IPS DF 4.7 (cell line): ENCODE results near the gene EPC2.
"Not testable (repeated sequence)": the region's sequence is repeated elsewhere in the genome, so short reads cannot be mapped to it uniquely, and the experiment has no call there.

Experiments
- DNase-seq: peaks from one replicate; pipeline ENCODE4 v3.0.0-alpha.2; 2013; ENCODE audit warnings: low spot score; ENCODE audit errors: extremely low read depth

Gene EPC2

DNA sequence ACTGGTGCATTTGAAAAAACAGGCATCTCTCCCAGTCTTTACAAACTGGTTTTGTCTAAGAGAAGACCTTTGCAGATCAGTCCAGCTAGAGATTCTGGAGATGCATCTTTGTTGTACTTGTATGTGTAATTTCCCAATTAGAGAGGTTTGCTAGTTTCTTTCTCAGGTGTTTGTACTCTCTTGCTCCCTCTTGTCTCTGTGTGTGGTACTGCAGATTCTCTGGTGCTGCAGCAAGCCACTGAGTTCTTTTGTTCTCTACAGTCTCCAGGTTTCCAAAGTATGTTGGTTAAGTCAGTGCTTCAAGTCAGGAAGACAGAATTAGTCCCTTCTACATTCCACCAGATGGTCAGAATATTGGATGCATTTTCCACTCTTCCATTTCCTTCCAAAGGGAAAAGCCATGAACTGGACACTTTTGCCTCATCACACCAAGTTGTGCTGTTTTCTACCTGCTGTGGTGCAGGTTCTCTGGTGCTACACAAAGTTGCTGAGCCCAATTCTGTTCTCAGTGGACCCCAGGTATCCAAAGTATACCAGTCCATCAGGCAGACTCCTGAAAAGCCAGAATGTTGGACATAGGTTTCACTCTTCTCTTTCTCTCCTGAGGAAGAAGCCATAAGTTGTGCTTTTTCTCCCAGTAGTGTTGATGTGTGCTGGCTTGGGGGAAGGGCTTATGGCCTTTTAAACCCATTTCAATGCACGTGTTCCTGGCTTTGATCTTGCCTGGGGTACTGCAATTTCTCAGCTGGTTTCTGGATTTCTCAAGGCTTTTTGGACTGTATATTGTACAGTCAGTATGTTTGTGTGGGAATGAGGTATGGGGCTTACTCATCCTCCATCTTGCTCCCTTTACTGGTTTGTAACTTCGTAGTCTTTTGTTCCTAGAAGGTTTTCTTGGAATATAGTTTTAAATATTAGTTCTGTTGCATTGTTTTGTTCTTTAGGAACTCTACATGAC is 29.8 kb downstream of the EPC2 start:
- peak; percentile 62 for DNase-seq

DNA sequence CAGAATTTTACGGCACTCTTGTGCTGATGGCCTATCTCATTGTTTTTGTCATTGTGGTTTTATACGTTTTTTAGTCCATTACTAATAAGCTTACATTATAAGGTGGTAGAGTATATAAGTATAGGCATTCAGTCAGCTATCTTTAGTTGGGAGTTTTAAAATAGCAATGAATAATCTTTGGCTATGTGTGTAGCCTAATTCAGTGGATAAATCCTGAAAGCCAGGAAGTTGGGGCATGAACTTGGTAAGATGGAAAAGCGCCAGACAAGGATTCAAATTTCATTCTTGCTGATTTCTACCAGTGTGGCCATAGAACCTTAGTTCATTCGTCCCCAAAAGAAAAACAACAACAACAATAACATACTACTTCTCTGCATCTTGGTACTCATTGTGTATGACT is 31.2 kb downstream of the EPC2 start:
- no peak for DNase-seq

DNA sequence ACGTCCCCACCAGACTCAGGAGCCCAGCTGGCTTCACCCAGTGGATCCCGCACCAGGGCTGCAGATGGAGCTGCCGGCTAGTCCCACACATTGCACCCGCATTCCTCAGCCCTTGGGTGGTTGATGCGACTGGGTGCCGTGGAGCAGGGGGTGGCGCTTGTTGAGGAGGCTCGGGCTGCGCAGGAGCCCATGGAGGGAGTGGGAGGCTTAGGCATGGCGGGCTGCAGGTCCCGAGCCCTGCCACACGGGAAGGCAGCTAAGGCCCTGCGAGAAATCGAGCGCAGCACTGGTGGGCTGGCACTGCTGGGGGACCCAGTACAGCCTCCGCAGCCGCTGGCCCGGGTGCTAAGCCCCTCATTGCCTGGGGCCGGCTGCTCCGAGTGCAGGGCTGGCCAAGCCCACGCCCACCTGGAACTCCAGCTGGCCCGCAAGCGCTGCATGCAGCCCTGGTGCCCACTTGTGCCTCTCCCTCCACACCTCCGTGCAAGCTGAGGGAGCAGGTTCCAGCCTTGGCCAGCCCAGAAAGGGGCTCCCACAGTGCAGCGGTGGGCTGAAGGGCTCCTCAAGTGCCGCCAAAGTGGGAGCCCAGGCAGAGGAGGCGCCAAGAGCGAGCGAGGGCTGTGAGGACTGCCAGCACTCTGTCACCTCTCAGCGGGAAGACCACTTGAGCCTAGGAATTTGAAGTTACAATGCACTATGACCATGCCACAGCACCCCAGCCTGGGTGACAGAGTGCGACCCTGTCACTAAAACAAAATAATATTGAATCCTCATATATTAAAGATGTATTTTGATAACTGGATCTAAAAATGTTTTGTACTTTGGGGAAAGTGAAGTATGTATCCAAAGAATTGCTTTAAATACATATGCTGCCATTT is 34.0 kb downstream of the EPC2 start:
- DNase-seq: not testable (repeated sequence)

DNA sequence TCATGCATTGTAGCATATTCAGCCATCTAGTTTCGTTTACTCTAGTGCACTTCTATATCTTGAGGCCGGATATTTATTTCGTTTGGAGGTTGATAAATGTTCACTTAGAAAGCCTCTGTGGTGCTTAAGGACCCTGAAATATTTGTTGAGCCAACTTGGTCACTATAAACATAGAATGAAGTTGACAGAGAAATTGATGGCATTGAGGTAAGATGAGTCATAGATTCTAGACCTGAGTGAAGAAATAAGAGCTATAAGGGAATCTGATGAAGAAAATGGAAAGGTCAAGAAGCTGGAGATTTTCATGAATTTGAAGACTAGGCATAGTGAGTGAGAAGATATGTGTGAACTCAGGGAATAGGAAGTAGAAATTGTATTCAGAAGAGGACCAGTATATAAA is 35.9 kb downstream of the EPC2 start:
- DNase-seq: no peak

DNA sequence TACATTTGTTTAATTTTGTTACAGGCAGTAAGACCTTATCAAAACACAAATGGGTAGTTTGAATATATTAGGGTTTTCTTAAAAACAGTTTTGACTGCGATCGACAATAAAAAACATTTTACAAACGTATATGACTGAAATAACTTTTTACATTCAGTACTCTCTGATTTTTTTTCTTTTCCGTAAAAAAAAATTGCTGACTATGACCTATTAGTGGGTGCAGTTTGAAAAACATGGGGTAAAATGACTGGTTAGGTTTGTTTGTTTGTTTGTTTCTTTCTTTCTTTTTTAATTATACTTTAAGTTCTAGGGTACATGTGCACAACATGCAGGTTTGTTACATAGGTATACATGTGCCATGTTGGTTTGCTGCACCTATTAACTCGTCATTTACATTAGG is 36.9 kb downstream of the EPC2 start:
- DNase-seq: no peak

DNA sequence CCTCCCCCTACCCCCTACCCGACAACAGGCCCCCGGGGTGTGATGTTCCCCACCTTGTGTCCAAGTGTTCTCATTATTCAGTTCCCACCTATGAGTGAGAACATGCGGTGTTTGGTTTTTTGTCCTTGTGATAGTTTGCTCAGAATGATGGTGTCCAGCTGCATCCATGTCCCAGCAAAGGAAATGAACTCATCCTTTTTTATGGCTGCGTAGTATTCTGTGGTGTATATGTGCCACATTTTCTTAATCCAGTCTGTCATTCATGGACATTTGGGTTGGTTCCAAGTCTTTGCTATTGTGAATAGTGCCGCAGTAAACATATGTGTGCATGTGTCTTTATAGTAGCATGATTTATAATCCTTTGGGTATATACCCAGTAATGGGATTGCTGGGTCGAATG is 37.3 kb downstream of the EPC2 start:
- not testable (repeated sequence) for DNase-seq

DNA sequence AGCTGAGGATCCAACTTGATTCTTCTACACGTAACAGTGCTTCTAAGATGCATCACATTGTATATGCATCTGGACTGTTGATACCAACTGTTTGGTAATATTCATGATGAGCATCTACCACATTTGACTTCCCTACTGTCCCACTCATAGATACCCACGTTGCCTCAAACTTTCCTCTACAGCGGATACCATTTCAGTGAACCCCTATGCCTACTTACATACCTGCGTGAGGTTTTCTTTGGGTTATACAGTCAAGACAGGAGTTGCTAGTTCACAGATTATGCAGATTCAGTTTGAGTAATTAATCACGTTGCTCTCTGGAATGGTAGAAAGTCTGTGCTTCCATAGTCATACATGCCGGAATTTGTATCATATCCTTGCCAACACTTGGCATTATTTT is 40.0 kb downstream of the EPC2 start:
- no peak for DNase-seq

DNA sequence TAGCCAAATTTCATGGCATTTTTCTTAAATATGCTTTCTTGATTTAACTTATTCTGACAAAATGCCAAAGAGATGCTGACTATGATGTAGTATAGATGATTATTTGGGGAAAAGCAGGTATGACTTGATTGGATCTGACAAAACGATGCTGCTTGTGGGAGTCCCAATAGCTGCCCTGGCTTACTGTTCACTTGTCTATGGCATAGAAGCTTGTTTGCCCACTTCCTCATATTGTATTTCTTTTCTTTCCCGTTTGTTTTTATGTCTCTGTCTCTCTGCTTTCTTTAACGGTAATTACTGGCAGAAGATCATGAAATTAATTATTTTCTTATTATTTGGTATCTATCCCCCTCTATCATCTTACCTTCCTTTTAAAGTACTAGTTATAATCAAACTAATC is 43.0 kb downstream of the EPC2 start:
- DNase-seq: no peak

DNA sequence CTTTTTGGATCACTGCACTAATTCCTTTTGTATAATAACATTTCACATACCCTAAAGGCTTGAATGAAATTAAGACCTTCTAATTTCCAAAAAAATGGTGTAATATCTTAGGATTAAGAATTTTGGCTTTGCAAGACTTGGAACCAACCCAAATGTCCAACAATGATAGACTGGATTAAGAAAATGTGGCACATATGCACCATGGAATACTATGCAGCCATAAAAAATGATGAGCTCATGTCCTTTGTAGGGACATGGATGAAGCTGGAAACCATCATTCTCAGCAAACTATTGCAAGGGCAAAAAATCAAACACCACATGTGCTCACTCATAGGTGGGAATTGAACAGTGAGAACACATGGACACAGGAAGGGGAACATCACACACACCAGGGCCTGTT is 43.5 kb downstream of the EPC2 start:
- DNase-seq: not testable (repeated sequence)

DNA sequence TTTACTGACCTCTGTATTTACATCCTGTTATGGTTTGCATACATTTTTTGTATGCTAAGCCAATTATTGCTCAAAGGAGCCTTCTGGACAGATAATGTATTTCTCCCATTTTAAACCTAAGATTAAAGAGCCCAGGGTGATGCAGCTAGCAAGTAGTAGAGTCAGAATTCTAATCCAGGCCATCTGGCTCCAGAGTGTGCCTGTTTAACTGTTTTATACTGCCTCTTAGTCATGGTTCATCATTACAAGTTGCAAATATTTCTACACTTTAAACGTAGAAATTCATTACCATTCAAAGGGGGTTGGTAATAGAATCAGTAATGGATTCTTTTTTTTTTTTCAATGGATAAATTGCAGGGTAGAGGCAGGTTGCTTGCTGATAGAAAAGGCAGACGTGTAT is 52.4 kb downstream of the EPC2 start:
- no peak for DNase-seq

DNA sequence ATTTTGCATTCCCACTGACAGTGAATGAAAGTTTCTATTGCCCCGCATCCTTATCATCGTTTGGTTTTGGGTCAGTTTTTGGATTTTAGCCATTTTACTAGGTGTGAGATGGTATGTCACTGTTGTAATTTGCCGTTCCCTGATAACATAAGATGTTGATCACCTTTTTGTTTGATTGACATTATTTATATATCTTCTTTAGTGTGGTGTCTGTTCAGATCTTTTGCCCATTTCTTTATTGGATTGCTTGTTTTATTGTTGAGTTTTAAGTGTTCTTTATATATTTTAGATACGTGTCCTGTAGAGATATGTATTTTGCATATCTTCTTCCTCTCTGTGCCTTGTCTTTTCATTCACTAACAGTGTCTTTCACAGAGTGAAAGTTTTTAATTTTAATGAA is 55.3 kb downstream of the EPC2 start:
- no peak for DNase-seq

DNA sequence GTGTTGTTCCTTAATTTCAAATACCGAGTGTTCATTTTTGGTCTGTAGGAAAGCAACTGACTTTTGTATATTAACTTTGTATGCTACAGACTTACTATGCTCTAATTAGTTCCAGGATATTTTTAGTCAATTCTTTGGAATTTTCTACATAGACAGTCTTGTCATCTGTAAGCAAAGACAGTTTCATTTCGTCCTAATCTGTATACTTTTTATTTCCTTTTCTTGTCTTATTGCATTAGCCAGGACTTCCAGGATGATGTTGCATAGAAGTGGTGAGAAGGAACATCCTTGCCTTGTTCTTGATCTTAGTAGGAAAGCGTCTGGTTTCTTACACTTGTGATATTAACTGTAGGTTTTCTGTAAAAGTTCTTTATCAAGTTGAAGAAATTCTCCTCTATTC is 56.5 kb downstream of the EPC2 start:
- DNase-seq: no peak

DNA sequence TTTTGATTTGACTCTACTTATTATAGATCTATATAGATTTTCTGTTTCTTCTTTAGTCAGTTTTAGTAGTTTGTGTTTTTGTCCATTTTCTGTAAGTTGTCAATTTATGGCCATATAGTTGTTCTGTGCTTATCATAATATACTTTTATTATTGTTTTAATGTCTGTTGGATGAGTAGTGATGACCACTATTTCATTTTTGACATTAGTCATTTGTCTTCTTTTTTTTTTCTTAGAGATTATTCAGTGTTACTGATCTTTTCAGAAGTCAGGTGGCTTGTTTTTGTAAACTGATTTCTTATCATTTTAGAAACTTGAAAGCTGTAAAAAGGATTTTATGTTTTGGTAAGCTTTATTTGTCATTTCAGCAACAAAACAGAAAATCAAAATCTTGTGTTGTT is 57.3 kb downstream of the EPC2 start:
- no peak for DNase-seq

DNA sequence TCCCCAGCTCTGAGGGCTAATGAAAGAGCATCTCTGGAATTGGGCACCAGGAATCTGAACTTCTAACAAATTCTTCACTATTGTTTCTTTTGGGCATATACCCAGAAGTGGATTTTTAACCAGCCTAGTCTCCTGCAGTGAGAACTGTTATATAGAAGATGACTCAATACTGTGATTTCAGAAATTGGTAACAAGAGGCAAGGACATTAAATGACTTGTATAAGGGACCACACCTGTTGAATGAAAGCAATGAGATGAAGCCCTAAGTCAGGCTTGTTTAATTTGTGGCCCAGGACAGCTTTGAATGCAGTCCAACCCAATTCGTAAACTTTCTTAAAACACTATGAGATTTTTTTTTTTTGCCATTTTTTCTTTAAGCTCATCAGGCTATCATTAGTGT is 57.9 kb downstream of the EPC2 start:
- DNase-seq: no peak

DNA sequence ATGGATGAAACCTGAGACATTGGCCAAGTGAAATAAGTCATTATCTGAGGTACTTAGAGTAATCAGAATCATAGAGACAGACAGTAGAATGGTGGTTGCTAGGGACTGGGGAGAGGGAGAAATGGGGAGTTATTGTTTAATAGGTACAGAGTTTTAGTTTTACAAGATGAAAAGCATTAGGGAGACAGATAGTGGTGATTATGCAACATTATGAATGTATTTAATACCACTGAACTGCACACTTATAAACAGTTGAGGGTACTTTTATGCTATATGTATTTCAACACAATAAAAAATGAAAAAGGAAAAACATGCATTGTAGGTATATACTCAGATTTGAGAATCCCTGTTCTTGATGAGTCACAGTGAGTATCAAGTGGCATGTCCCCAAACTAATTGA is 59.7 kb downstream of the EPC2 start:
- no peak for DNase-seq

DNA sequence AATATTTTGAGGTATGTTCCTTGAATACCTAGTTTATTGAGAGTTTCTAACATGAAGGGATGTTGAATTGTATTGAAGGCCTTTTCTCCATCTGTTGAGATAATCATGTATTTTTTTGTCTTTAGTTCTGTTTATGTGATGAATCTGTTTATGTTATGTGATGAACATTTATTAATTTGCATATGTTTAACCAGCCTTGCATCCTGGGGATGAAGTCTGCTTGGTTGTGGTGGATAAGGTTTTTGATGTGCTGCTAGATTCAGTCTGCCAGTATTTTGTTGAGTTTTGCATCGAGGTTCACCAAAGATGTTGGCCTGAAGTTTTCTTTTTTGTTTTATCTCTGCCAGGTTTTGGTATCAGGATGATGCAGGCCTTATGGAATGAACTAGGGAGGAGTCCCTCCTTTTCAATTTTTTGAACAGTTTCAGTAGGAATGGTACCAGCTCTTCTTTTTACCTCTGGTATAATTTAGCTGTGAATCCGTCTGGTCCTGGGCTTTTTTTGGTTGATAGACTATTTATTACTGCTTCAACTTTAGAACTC is 71.9 kb downstream of the EPC2 start:
- no peak for DNase-seq

DNA sequence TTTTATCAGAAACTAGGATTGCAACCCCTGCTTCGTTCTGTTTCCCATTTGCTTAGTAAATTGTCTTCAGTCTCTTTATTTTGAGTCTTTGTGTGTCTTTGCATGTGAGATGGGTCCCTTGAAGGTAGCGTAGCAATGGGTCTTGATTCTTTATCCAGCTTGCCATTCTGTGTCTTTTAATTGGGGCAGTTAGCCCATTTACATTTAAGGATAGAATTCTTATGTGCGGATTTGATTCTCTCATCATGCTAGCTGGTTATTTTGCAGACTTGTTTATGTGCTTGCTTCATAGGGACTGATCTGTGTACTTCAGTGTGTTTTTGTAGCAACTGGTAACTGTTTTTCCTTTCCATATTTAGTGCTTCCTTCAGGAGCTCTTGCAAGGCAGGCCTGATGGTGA is 73.5 kb downstream of the EPC2 start:
- no peak for DNase-seq

DNA sequence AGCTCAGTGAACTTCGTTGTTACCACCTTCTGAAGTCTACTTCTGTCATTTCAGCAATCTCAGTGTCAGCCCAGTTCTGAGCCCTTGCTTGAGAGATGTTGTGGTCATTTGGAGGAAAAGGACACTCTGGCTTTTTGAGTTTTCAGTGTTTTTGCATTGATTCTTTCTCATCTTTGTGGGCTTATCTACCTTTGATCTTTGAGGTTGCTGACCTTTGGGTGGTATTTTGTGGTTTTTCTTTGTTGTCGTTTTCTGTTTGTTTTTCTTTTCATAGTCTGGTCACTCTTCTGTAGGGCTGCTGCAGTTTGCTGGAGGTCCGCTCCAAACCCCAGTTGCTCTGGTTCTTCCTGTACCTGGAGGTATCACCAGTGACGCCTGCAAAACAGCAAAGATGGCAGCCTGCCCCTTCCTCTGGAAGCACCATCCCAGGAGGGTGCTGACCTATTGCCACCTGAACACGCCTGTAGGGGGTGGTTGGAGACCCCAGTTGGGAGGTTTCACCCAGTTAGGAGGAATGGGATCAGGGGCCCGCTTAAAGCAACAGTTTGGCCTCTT is 74.7 kb downstream of the EPC2 start:
- DNase-seq: no peak

DNA sequence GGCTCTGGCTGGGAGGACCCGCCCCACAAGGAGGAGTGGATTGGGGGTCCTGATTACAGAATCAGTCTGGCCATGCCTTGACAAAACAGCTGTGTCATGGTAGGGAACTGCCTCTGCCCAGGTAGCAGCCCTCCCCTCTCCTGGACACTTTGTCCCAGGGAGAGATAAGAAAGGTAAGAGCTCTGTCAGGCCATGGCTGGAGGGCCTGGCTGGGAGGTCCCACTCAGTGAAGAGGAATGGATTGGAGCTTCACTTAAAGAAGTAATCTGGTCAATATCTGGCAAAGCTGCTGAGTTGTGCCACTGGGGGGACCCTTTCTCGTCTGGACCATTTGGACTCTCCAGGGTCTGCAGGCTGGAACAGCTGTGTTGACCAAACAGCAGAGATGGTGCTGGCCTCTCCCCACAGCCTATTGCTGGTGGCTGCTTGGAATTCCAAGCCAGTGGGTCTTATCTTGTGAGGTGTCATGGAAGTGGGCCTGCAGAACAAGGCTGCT is 75.4 kb downstream of the EPC2 start:
- no peak for DNase-seq

DNA sequence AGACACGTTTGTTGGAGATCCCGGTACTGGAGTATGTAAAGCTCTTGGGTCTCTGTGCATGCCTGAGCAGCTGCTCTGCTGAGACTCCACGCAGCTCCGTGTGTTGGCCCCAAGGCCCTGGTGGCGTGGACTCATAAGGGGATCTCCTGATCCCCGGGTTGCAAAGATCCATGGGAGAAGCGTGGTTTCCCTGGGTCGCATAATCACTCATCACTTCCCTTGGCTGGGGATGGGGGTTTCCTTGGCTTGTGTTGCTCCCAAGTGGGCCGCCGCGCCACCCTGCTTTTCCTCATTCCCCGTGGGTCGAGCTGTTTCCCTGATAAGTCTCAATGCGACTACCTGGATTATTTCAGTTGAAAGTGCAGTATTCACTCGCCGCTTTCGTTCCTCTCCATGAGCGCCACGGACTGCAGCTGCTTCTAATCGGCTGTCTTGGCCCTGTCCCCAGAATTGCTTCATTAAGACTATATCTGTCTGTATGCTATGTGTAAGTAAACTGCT is 76.0 kb downstream of the EPC2 start:
- DNase-seq: no peak

DNA sequence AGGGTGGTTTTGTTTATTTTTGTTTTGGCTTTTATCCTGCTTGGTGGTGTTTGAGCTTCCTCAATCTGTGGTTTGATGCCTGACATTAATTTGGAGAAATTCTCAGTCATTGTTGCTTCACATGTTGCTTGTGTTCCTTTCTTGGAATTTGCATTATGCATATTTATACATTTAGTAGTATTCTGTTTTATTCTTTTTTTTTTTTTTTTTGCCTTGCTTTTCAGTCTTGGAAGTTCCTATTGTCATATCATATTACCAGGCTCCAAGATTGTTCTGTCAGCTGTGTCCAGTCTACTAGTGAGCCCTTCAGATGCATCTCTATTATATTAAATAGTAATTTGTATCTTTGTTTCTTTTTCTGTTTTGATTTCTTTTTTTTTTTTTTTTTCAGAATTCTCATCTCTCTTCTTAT is 77.0 kb downstream of the EPC2 start:
- no peak for DNase-seq
